GM12875 (cell line): ENCODE results near the gene FGR.
A peak's percentile ranks its signal among the peaks of the same experiment; 100 is the strongest.

ENCODE experiments used
- H3K4me3 ChIP-seq: one replicate; pipeline ENCODE4 v1.5.1; 2011; ENCODE audit warnings: low read depth, low read length, control low read depth
- CTCF ChIP-seq: IDR thresholded peaks from 2 replicates; pipeline ENCODE4 v1.5.1; 2011; ENCODE audit warnings: low read depth, mild to moderate bottlenecking, control low read depth, inconsistent platforms, low read length, moderate library complexity, borderline replicate concordance; ENCODE audit not compliant: insufficient read depth

The FGR gene

DNA sequence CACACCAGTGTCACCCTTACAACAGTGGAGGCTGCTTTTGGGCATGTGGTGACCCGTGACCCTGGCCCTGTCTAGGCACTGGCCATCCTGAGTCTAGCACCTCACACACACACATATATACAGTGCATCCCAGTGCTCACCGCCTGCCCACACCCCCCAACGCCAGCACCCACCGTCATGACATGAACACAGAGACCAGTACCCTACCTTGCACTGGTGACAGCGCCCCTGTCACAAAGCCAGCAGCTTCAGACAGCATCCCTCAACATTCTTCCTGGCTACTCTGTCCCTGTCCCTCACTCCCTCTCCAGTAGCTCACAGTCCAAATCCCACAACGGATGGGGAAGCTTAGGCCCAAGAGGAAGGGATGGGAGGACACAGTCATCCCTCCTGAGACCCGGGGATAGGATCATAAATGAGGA is 58.2 kb downstream of the FGR start:
- H3K4me3 ChIP-seq = no peak overlapping the region
- TF ChIP-seq CTCF = no peak

DNA sequence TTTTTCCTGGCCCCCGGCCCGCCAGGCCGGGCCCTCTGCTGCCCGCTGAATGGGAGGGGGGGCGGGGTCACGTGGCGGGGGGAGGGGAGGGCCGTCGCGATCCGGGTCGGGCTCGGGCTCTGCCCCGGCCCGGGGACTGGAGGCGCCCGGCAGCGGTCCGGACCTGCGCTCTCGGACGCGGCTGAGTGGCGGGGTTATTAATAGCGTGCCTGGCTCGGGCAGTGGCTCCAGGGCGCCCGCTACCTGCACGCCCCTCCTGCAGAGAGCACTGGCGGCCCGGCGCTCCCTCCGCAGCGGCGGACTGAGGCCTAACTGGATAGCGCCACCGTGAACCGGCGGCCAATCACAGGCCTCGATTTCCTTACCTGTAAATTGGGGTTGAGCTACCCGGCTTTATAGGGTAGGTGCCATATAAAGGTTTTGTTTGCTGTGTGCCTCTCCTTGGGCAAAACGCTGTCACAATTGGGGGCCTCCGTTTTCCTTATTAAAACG is 59.1 kb downstream of the FGR start:
- H3K4me3 ChIP-seq = peak overlapping the region; percentile 29
- no peak for TF ChIP-seq CTCF

DNA sequence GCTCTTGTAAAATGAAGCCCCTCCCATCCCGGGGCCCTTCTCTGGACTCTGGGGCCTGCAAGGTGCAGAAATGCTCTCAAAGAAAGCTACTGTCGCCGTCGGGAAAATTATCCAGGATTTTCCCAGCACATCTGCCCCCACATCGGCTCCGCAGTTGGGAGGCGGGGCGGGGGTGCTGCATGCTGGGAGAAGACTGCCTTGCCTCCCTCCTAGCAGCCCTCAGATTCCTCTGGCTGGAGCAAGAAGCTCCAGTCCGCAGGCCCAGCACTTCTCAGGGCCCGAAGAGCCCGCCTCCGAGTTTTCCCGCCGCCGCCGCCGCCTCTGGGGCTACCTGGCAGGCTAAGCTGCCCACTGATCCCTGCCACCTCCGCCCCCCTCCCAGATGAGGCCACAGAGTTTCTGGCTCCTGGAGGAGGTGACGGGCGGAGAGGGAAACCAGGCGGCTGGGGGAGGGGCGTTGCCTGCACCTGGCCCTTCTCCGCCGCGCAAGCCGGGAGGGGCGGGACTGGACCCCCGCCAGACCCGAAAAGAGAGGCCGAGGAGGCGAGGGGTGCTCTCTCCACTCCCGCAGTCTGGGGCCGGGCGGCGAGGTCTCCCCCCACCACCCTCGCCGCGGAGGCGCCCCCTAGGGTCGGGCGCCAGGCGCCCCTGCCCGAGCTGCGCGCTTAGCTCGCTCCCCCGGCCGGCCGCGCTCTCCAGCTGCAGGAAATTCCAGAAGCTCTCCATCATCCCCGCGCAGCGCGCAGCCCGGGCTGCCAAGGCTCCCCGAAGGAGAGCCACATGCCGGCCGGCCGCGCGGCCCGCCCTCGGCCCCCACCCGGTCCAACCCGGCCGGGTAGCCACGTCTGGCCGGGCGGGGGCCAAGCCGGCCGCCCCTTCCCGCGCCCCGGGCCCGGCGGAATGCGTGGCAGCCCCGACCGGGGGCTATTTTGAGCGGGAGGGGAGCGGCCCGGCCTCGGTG is 59.8 kb downstream of the FGR start:
- H3K4me3 ChIP-seq = no peak overlapping the region
- TF ChIP-seq CTCF = peak; percentile 18; the same call in 1 of the 2 replicates

DNA sequence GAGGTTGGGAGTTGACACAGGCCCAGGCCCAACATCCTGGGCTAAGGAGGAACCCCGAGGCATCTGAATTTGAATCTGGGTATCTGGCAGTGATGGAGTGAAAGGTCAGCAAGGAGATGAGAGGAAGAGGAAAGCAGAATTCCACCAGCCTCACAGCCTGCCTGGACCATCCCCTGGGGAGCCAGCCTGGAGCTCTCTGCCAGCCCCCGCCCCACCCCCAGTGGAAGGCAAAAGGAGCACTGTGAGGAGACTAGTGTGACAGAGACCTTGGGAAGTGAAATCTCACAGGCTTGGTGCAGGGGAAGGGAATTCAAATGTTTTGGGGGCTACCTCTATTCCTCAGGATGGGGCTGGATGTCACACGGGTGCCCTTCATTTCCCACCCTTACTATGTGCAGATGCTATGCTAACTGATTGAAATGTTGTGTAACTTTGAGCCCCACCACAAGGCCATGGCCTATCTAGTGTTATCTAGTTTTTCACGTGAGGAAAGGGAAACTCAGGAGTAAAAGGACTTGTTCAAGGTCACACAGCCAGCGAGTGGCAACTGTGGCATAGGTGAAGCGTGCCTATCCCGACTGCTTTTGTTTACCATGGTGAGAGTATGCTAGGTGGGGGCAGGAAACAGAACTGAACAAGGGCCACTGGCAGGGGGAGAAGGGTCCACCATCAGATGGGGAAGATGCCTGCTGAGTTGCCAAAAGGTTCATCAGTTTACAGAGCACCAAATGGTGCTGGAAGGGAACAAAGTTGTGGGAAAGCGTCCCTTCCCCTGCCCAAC is 60.8 kb downstream of the FGR start:
- TF ChIP-seq CTCF = no peak
- no peak overlapping the region for H3K4me3 ChIP-seq

DNA sequence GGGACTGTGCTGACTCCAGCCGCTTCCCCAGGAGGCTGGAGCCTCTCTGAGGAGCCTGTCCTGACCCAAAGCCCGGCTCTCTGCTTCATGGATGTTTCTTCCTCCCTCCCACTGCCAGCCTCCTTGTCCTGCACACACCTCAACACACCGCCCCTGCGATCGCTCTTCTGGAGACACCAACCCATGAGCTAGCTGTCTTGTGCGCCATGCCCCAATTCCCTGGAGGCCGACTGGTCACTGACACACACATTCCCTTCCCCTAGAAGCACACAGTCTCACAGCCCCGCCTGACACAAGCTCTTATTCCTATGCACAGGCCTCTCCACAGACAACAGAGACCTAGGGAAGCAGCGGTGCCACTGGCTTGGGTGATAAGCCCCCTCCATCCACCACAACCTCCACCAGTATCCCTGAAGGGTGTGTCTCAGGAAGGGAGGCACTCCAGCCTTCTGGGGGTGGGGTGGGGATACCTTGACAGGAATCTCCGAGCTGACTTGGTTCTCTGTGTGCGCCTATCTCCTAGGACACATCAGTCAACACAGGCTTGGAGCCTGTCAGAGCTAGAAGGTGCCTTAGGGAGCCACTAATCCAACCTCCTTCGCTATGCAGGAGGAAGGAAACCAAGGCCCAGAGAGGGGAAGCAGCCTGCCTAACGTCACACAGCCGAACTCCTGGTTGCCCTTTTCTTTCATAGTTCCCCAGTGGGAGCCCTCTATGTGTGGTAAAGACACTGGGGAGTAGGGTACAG is 62.1 kb downstream of the FGR start:
- H3K4me3 ChIP-seq = no peak overlapping the region

More for the DNA sequence above, 62.1 kb downstream of the FGR start:
- TF ChIP-seq CTCF = no peak
